Thoracic aorta (tissue), 2 donors: ENCODE results near the gene LRCOL1. TPM values are rescaled to one million over a fixed set of nuclear protein-coding genes. Genes with fewer than 3 reads are reported as not detected.

Experiments used
- ATAC-seq: fragments of 150-250 bp; one replicate; pipeline ENCODE4 v1.8.0; 2017; ENCODE audit warnings: low read depth; ENCODE audit not compliant: insufficient number of reproducible peaks, low FRiP score
- DNase-seq: peaks from one replicate; pipeline ENCODE4 v3.0.0-alpha.2; 2020; ENCODE audit warnings: low spot score
- H3K27ac ChIP-seq, 2 donors: fragments of 200-600 bp; sonication (generic); 1 replicate in 1 of 2; 2 replicates in 1 of 2; pipeline ENCODE4 v1.5.1; 2016; ENCODE audit warnings: mild to moderate bottlenecking in 2 of 2, moderate library complexity in 2 of 2
- H3K27me3 ChIP-seq: fragments of 200-600 bp; sonication (generic); replicated peaks from 2 replicates; pipeline ENCODE4 v1.6.0; 2016; ENCODE audit warnings: mild to moderate bottlenecking; ENCODE audit not compliant: insufficient read depth
- H3K36me3 ChIP-seq: fragments of 200-600 bp; sonication (generic); one replicate; pipeline ENCODE4 v1.5.1; 2016
- H3K4me1 ChIP-seq, 2 donors: fragments of 200-600 bp; sonication (generic); 1 replicate in 1 of 2; 2 replicates in 1 of 2; pipeline versions ENCODE4 v1.5.1 to v1.6.0; 2016; ENCODE audit warnings: low read depth in 2 of 2, mild to moderate bottlenecking in 1 of 2; ENCODE audit not compliant: control insufficient read depth in 1 of 2
- H3K4me3 ChIP-seq: fragments of 200-600 bp; sonication (generic); 2 replicates; pipeline ENCODE4 v1.5.1; 2016; ENCODE audit warnings: mild to moderate bottlenecking
- H3K9me3 ChIP-seq: fragments of 200-600 bp; sonication (generic); 2 replicates; pipeline ENCODE4 v1.5.1; 2016
- CTCF ChIP-seq: fragments of 200-600 bp; sonication (generic); IDR thresholded peaks from one replicate; pipeline ENCODE4 v1.5.1; 2019; ENCODE audit warnings: antibody characterized with exemption
- total RNA-seq, 2 donors: library from RNA; depleted of rRNA; stranded (reverse); fragments of >200 nt; gene quantifications; one replicate each; pipeline versions ENCODE4 v1.1.0 to v1.2.3, GENCODE V29; 2016

Gene LRCOL1
- total RNA-seq, 2 donors from 2014 or later: not detected

DNA sequence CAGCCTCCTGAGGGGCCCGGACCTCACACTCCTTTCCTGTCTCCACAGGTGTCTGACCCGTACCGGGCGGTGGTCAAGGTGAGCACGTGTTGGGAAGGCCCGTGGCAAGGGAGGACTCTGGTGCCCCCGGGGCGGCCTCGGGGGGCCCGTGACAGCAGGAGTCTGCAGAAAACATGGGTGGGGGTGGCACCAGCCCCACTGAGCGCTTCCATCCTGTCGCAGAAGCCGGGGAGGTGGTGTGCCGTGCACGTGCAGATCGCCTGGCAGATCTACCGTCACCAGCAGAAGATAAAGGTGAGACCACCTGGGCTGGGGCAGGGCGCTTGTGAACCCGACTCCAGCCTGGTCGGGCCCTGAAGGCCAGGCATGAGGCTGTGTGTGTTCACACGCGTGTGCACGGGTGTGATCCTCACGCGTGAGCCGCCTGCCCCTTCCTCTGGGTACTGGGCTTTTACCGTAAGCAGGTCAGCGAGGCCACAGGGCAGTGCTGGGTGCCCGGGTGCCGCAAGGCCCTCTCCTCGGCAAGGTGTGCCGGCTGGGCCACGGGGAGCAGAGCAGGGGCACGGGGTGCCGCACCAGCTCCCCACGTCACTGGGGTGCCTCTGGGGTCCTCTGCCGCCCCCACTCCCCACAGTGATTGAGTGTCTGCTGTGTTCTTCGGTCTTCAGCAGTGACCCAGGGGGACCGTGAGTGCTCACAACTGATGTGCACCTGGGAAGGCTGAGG is 35.9 kb downstream of the LRCOL1 start:
- Histone ChIP-seq H3K36me3 (peaks cover 19% of the 10 kb centered on the region), H3K27ac (no peak overlapping the region), H3K4me1 (no peaks in the 10 kb centered on the region), H3K4me3 (no peak overlapping the region), H3K9me3 (no peaks in the 10 kb centered on the region), H3K27me3 (no peaks in the 10 kb centered on the region)
- TF ChIP-seq CTCF: no peak
- ATAC-seq: no peak
- DNase-seq: no peak

DNA sequence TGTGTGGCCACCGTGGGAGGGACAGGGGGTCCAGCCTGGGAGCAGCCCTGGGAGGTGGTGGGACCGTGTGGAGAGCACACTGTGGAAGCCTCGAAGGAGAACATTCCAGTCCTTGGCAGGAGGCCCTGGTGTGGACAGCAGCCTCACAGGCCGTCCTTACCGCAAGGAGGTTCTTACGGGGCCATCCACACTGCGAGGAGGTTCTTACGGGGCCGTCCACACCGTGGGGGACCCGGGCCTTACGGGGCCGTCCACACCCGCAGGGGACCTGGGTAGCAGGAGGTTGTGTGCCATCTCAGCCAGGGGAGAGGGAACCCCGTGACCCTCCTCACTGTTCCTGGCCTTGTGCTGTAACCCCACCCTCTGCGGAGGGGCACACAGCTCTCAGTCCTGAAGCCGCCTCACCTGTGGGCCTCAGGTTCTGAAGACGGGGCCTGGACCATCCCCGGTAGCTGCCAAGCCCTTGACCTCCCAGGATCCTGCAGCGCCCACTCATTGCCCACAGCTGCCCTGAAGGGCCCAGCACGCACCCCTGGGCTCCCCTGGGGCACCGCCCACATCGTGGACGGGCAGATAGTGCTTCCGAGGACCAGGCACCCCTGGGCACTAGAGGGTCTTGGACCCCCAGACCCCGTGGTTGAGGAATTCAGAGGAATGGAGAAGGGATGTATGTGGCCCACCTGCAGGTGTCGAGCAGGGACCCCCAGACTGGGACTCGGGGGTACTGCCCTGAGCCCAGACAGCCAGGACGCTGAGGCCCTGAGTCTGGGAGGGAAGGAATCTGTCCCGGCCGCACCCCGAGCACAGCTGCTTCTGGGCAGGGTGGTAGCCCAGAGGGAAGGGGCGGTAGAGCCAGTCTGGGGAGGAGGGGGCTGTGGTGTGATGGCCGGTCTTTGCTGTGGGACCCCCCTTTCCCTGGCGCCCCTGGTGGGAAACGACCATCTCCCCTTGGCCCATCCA is 37.3 kb downstream of the LRCOL1 start:
- ATAC-seq: no peak
- peaks cover 19% of the 10 kb centered on the region for H3K36me3 ChIP-seq
- no peaks in the 10 kb centered on the region for H3K27me3 ChIP-seq

DNA sequence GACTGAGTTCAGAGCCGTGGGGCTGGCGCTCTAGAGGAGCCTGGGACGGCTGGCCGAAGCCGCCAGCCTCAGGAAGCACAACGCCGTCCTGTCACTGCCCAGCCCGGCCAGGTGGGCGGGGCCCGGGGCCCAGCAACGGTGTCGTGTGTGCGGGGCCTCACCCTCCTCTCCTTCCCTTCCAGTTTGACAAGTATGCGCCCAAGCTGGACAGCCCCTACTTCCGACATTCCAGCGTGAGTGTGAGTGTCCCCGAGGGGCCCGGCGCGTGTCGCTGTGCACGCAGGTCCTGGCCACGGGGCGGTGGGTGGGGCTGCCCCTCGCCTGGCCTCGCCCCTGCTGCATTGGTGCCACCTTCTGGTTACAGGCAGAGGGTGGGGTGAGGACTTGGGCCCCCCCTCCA is 38.3 kb downstream of the LRCOL1 start:
- Histone ChIP-seq H3K27ac (no peak overlapping the region), H3K9me3 (no peaks in the 10 kb centered on the region), H3K36me3 (peaks cover 19% of the 10 kb centered on the region), H3K4me1 (no peaks in the 10 kb centered on the region), H3K4me3 (no peak overlapping the region), H3K27me3 (no peaks in the 10 kb centered on the region)
- DNase-seq (no peak), ATAC-seq (no peak)
- TF ChIP-seq CTCF: no peak

More for the DNA sequence above, 37.3 kb downstream of the LRCOL1 start:
- Histone ChIP-seq H3K4me1 (no peaks in the 10 kb centered on the region), H3K9me3 (no peaks in the 10 kb centered on the region), H3K27ac (no peak overlapping the region), H3K4me3 (no peak overlapping the region)
- no peak for DNase-seq
- no peak for TF ChIP-seq CTCF

GRCh38 chr12:132571598-132571997 is 38.8 kb downstream of the LRCOL1 start:
- Histone ChIP-seq H3K27ac (no peak overlapping the region), H3K4me1 (no peaks in the 10 kb centered on the region), H3K27me3 (no peaks in the 10 kb centered on the region), H3K36me3 (peaks cover 16% of the 10 kb centered on the region), H3K9me3 (no peaks in the 10 kb centered on the region), H3K4me3 (no peak overlapping the region)
- TF ChIP-seq CTCF: no peak
- no peak for ATAC-seq
- no peak for DNase-seq

DNA sequence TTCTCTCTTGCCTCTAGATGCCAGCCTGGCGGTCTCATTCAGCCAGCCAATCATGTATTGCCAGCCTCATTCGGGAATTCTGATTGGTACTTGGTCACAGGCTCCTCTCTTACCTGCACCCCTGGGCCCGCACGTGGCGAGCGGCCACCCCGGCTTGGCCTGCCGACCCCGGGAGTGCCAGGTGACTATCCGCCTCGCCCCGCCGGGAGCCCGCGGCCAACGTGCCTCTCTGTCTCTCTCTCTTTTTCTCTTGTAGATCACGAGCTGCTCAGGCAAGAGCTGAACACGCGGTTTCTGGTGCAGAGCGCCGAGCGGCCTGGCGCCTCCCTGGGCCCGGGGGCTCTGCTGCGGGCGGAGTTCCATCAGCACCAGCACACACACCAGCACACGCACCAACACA is 39.3 kb downstream of the LRCOL1 start:
- H3K36me3 ChIP-seq: peaks cover 16% of the 10 kb centered on the region
- H3K4me3 ChIP-seq: no peak overlapping the region
- ATAC-seq (no peak), DNase-seq (no peak)
- no peaks in the 10 kb centered on the region for H3K9me3 ChIP-seq
- no peak overlapping the region for H3K27ac ChIP-seq
- H3K4me1 ChIP-seq: no peaks in the 10 kb centered on the region
- no peaks in the 10 kb centered on the region for H3K27me3 ChIP-seq
- no peak for TF ChIP-seq CTCF
